ENCODE measurements around the gene FOXO4.

- TF ChIP-seq MEF2D (CRISPR knock-in tag; IDR thresholded peaks at IDR 0.05), result no peak
- no peak for TF ChIP-seq SIN3B (IDR thresholded peaks at IDR 0.05; ENCODE audit: low read length)
- TF ChIP-seq TBL1XR1 (IDR thresholded peaks at IDR 0.05; ENCODE audit: borderline replicate concordance, low read length, partially characterized antibody), result no peak
- no peak for TF ChIP-seq KLF16 (CRISPR knock-in tag; IDR thresholded peaks at IDR 0.05)
- TF ChIP-seq RNF2 (conservative IDR thresholded peaks at IDR 0.05; ENCODE audit: low read depth), result no peak
- no peak for TF ChIP-seq CTCF (CRISPR knock-in tag; IDR thresholded peaks at IDR 0.05)
- TF ChIP-seq KDM1A (CRISPR knock-in tag; IDR thresholded peaks at IDR 0.05), result no peak
- TF ChIP-seq ELK4 (CRISPR knock-in tag; IDR thresholded peaks at IDR 0.05; ENCODE audit: borderline replicate concordance), result no peak
- TF ChIP-seq GABPB1 (CRISPR knock-in tag; IDR thresholded peaks at IDR 0.05), result no peak
- no peak for TF ChIP-seq EP300 (IDR thresholded peaks at IDR 0.05; ENCODE audit: low read depth in 2 of 2, low read length in 2 of 2)
- TF ChIP-seq EP300 (CRISPR knock-in tag; IDR thresholded peaks at IDR 0.05; ENCODE audit: borderline replicate concordance), result no peak
- TF ChIP-seq FIP1L1 (IDR thresholded peaks at IDR 0.05; ENCODE audit: borderline replicate concordance, insufficient read depth, low read depth, low read length), result no peak
Observed at GRCh38 chrX:71140440-71140839, 44.8 kb downstream of the FOXO4 start.

Data from HepG2 (cell line).